Femur (tissue), 1 donor: ENCODE measurements around the gene NPFF.
"Not testable (repeated sequence)": the region's sequence is repeated elsewhere in the genome, so short reads cannot be mapped to it uniquely, and the experiment has no call there.

Source experiments
- DNase-seq: peaks from one replicate; pipeline ENCODE4 v3.0.0-alpha.2; 2017

The NPFF gene

DNA sequence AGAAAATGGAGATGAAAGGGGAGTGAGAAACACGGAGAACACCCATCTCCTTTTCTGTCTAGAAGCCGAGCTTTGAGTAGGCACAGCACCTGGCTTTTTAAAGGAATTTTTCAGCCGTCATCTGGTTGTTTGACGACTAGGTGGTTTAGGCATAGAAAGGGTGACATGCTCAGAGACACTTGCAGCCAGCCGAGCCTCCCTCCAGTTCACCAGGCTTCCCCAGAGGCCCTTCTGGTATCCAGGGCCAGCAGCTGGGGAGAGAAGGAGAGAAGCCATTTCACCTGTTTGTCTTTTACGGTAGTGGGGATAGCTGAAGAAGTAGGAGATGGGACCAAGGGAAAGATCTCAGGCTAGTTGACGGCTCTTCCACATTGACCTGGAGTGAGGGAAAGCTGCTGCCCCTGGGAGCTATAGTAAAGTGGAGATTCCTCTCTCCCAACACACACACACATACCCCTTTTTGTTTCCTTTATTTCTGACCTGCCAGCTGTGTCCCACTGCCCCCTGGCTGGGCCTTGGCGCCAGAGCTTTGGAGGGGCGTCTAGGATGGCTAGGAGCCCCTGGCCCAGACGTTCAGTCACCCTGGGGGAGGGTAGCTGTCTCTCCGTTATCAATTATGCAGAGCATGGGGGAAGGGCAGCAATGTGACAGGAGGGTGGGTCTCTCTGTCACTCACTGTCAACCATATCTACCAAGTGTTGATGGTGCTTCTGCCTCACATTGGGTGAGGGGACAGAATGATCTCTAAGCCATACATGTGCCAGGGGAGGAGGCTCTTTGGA, 13.5 kb downstream of the NPFF start:
- DNase-seq: no peak

DNA sequence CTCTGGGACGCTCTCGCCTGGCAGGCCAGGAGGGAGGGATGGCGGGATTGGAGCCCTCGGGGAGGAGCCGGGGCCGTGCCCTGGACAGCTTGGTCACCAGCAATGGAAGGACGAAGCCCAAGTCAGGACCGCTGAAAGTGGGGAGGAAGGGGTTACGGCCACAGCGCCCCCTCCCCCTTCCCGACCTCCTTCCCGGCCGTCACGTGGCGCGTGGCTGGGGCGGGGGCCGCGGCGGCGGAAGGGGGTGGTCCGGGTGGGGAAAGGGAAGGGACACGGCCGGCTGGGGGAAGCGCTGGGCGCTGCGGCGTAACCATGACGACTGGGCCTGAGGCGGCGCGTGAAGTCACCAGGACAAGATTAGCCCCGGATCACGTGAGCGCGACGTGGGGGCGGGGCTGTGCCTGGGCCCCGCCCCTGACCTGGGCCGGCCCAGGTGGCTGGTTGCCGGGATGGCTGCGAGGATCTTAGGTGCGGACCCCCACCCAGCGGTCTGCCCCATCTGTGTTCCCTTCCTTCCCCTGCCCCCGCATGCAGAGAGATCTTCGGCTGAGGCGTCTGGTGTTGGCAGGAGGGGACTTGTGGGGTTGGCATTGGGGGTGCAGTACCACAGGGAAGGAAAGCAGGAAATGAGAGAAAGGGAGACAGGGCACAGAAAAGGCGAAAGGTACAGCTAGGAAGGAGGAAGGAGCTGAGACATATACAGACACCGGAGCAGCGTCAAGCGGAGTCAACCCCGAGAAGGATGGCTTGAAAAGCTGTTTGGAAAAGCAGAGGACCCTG, 14.3 kb downstream of the NPFF start:
- peak; percentile 98 for DNase-seq

DNA sequence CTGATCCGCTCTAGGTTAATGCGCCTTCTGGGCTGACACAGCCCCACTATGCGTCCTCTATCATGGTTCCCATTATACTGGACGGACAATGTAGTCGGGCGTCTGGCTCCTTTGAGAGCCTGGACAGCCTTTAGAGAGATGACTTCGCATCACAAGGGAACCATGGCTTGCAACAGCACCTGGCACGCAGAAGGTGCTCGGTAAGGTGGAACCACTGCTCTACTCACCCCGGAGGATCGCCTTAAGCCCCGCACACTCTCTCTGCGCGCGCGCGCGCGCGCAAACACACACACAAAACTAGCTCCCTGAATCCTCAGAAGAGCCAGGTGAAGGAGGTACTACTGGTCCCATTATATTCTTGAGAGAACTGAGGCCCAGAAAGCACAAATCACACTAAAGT, 15.1 kb downstream of the NPFF start:
- no peak for DNase-seq

DNA sequence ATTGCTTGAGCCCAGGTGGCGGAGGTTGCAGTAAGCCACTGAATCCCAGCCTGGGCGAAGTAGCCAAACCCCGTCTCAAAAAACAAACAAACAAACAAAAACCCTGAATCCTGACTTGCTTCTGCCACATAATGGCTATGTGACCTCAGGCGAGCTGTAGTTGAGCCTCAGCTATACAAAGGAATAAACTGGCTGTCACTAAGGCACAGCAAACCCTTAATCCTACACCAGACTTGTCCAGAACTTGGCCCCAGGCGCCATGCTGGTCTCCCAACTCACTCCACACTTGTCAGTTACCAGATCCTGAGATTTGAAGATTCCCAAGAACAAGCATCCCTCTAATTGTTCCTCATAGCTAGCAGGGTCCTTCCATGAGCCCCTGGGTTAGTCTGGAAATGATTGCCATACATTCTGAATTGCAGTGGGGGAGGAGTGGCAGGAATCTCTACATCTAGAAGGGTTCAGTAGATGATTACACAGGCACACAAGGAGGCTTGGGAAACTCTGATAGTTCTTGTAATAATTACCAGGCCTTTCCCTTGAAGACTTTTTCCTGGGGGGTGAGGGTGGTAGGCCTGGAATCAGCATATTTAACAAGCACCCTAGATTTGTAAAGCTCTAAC, 17.9 kb downstream of the NPFF start:
- DNase-seq: no peak

DNA sequence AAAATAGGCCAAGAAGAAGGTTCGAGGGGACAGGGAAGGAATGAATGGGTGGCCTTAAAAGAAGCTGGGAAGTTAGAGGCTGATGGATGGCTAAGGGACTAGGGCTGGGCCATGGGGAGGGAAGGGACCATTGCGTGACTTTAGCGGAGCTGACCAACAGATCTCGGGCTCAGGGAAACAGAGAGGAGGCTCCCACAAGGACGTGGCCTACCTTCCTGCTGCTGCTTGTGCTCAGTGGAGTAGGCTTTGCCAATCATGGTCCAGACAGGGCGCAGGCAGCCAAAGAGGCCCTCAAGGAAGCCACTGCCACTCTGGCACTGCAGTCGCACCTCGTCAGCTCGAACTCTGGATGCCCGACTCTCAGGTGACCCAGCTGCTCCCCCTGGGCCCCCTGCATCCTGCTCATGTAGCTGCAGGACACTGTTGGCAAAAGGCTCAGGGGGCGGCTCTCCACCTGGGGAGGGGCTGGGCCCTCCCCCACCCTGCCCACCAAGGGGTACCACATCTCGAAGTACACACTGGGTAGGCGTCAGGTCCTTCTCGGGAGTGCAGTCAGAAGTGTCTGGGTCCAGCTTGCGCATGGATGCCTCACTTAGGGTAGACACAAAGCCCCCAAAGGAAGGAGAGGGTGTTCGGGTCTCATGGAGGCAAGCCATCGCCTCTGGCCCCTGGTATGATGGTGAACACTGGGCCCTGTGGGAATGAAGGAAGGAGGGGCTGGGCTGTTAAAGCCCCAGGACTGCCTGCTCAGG, 20.4 kb downstream of the NPFF start:
- no peak for DNase-seq

DNA sequence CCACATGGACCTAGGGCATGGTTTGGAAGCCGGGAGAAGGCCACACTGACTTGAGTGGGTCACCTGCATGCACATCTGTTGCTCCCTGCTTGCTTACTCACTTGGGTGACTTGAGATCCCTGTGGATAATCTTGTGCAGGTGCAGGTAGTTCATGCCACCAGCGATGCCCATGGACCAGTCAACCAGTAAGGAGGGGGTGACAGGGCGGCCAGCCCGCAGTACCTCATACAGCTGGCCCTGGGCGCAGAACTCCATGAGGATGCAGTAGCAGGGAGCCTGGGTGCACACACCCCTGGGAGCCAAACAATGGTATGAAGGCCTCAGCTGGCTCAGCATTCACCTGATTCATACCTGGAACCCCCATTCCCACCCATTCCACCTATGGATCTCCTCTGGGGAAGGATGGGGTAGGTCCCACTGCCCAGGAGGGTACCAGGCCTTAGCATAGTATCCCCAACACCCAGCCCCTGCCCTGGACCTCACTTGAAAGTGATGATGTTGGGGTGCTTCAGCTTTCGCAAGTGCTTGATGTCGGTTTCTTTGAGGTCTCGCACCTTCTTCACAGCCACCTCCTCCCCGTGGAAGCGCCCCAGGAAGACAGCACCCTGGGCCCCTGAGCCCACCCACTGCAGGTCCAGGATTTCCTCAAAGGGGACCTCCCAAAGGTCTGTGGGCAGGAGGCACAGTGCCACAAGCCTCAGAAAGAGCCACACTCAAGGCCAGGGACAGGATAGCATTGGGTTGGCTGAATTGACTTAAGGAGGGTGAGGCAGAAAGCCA, 21.1 kb downstream of the NPFF start:
- no peak for DNase-seq

DNA sequence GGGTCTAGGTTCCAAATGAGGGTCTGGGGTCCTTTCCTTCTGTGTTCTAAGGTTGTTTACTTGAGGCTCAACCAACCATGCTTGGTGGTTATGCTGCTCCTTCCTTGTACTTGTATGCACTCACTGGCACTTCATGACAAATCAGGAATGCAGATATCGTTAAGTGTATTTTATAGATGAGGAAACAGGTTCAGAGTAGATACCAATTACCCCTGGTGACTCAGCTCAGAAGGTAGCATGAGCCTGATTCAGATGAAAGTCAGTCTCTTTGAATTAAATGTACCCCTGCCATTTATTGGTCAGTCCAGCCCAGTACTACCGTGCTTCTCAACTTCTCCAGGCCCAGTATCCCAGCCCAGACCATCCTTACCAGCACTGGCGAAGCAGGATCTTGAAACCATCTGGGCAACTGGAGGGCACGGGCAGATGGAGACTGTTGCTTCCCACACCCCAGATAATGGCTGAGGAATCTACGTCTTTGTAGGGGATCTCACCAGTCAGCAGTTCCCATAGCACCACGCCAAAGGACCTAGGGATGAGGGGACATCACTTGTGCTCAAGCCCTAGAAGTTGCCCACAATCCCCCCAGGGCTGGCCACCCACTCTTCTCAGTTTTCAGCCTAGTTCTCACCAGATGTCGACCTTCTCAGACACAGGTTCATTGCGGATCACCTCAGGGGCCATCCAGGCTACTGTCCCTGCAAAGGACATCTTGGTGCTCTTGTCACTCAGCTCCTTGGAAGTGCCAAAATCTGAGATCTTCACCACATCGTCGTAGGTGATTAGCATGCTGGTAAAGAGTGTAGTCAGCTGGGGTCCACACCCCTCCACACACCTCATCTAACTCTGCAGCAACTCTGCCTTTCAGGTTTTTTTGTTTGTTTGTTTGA, 22.4 kb downstream of the NPFF start:
- DNase-seq: no peak

DNA sequence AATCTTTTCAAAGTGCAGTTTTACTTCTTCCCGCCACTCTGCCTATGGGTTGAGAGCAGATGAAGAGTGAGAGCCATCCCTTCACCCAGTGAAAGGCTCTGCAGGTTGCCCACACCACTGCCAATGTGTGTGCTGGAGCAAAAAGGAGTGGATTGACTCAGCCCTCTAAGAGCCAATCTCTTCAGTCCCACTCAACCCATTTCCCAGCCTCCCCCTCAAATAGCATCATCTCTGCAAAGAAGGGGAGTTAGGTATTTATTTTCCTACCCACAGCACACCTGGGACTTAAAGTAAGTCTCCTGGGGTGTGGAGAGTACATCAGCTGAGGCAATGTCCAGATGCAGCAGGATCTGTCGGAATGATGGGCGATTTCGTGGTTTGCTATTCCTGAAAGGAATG, 23.3 kb downstream of the NPFF start:
- no peak for DNase-seq

DNA sequence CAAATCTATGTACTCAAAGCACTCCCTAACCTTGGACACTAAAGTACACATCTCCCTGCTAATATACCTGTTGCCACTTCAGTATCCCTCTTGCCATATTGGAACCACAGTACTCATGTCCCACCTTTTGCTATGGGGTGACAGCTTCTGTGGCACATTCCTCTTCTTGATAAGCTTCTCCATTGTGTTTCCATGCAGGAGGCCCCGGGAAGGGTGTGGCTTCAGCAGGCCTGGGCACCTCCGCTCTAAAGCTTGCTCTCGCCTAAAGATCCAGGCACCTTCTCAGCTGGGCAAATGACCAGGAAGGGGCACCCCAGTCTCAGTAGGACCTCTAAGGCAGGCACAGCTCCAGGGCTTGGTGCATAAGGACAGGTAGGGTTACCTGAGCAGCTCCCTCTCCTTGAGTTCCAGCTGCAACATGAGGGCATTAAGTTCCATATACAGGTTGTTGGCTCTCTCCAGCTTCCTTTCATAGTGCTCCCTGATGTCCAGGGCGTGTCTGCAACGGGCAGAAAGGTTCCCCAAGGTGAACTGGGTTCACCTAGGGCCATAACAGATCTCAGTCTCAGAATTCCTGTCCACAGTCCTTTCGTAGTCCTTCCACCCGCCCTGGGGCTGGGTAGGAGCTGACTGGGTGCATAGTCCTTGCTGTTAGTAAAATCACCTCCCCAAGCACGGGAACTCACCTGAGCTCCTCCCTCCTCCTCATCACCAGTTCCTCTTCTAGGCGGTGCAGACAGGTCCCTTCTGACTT, 23.9 kb downstream of the NPFF start:
- no peak for DNase-seq

DNA sequence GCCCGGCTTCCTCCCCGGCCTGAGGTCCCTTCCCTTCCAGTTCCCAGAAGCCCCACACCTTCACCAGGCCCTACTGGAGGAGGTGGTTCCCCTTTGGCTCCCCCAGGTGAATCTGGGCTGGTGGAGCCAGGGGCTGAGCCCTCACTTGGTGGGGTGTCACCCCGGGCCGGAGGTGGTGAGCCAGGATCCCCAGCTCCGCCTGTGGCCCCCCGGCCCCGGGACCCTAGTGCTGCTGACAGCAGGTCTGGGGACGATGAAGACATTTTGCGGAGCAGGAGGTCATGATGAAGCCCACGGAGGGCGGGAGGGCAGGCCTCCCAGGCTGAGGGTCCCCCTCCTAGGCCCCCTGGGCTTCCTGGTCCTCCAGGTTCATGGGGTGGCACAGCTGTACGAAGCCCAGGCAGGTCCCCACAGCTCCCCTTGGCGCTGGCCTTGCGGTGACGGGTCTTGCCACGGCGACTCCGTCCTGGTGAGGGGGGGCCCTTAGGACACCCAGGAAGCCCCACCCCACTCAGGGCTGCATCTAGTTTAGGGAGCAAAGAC, 24.6 kb downstream of the NPFF start:
- DNase-seq: no peak

DNA sequence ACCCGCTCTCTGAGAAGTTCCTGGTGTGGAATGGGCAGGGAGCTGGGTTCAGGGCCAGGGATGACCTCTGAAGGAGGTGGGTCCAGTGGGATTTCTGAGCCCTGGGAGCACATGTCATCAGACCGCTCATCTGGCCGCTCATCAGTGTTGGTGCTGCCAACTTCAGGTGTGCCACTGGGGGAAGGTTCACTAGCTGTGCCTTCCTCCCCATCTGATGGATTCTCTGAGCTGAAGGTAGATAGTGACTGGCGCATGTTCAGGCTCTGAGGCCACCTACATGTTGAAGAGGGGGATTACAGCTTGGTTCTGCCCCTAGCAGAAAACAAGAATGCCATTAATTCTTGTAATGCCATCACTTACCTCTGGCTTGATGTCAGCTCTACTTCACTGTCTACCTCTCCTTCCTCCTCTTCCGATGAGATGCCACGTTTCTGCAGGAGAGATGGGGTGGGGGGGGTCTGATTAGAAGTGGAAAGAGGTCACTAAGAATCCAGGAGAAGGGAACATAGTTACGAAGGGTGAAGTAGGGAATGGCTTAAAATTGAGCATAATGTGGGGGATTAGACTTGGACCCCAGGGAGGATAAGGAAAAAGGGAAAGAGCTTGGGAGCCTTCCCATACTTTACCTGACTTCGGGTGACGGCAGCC, 25.2 kb downstream of the NPFF start:
- no peak for DNase-seq

DNA sequence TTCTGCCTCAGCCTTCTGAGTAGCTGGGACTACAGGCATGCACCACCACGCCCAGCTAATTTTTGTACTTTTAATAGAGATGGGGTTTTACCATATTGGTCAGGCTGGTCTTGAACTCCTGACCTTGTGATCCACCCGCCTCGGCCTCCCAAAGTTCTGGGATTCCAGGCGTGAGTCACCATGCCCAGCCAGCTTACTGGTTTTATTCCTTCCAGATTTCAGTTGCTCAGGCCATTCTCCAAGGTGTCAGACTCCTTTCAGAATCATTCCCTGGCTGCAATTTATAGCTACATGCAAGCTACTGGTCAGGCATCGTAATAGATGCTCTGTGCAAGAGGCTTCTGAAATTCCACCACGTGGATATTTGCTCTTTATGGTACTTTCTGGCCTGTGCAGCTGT, 25.8 kb downstream of the NPFF start:
- not testable (repeated sequence) for DNase-seq

DNA sequence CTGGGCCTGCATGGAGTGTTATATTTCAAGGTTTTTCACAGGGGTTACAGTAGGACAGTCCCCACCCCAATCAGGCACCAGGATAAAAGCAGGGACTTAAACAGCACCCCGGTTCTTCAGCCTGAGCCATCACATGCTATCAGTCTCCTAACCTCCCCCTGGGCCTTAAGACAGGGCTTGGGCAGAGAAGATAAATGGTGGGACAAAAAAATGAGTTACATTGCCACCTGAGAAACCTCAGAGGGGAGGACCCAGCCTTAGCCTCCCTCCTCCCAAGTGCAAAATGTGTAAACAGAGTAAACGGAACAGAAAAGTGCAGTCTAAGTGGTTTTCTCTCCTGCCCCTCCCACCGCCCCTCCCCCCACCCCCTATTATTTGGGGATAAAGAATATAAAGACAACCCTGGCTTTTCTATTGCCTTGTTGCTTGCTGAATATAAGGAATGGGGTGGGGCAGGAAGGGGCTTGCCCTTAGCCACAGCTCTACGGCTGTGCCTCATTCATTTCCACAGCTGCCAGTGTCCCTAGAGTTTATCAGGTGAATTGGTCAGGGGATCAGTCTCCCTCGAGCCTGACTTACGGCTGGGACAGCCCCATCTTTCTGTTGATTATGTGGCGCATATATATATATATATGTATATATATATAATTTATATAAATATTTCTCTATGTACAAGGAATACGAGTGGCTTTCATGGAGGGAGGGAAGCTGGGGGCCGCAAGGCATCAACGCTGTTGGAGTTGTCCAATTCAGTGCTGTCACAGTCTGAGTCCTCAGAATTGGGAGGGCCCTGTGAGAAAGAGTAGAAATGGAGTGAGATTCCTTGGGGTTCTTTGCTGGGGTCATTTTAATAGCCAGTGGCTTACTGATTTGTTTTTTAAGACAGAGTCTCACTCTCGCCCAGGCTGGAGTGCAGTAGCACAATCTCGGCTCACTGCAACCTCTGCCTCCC, 26.5 kb downstream of the NPFF start:
- DNase-seq: no peak

DNA sequence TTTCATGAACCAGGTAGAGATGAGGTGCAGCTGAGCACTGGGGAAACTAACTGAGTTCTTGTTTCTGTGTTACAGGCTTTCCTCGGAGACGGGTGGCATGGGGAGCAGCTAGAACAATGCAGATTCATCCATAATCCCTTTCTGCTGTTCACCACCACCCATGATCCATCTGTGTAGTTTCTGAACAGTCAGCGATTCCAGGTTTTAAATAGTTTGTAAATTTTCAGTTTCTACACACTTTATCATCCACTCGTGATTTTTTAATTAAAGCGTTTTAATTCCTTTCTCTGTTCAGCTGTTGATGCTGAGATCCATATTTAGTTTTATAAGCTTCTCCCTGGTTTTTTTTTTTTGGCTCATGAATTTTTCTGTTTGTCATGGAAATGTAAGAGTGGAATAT, 28.0 kb downstream of the NPFF start:
- DNase-seq: no peak

DNA sequence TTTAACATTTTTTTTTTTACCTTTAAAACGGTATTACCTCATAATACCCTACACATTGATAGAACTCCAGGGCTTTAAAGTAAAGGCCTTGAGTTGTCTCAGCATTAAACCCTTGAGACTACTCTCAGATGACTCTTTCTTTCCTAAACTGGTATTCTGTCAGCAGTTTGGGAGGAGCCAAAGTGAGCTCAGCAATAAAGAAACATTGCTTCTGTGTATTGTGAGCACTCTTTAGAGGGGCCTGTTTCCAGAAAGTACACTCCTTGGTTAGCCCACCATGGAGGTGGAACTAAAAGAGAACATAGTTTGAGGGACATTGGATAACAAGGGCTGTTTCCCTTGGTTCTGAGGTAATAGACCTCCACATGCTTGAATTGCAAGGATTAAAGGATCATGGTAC, 28.4 kb downstream of the NPFF start:
- DNase-seq: no peak

DNA sequence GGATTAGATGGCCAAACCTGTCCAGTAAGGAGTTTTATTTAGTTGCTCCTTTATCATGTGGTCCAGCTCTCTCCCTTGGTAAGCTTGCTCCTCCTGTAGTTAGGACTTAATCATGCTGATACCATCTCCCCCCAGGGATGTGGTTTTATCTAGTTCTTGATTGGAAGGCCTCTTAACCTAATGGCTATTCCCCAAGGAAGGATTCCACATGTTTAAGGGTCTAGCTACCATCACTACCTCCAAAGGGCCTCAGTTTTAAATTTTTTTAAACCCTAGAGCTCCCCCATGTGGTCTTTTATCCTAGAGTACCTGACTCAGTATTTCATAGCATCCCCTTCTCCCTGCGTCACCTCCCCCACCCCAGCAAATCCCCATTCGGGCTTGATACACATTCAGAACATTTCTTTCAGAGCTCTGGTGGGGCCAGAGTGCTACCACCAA, 30.5 kb downstream of the NPFF start:
- no peak for DNase-seq

DNA sequence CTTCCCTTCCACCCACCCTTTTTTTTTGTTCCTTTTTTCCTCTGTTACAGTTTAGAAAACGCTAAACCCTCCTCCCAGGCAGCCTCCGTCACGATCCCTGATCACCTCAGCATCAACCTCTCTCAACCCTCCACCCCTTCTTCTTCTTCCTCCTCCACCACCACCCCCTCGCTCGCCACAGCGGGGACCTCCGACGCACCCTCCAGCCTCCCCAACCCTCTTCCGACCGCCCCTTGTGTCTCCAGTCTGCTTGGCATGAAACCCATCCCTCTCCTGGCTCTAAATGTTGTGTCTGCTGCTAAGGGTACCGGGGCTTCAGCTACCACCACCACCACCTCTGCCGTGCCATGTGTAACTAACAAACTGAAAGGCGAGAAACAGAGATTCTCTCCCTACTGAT, 32.5 kb downstream of the NPFF start:
- no peak for DNase-seq

DNA sequence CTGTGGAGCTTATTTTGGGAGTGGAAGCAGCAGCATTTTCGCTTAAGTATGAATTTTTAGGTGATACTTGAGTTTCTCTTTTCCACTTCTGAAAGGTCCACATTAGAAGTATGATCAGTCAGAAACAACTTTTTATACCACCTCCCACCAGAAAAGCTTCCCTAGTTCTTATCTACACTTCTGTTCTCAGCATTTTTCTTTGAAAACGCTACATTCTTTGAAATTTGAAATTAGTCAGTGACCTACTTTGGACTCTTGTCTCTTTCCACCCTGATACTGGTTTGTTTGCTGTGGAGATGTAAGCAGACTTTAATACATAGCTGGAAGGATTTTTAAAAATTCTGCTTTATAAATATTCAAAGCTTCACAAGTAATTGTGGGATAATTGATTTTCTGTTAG, 33.2 kb downstream of the NPFF start:
- no peak for DNase-seq
